ENCODE measurements around the gene SESTD1.
"Not testable (repeated sequence)": the region's sequence is repeated elsewhere in the genome, so short reads cannot be mapped to it uniquely, and the experiment has no call there.

Gene SESTD1

DNA sequence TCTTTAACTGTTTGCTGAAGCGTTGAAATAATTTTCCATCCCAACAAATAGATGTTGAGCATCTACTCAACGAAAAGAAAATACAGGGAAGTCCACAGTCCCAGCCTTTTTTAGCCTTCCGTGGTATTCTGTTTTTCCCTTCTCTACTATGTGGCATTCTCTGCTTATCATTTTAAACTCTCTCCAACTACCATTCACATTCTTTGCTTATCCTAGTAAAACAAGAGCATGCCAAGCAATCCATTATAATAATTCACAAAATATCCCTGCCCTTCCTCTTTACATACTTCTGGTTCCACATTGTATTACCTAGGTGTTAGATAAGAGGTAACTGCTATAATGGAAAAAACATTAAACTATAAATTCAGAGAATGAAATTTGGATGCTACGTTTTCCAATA, 1.6 kb upstream of the SESTD1 start:
- no peak for DNase-seq

DNA sequence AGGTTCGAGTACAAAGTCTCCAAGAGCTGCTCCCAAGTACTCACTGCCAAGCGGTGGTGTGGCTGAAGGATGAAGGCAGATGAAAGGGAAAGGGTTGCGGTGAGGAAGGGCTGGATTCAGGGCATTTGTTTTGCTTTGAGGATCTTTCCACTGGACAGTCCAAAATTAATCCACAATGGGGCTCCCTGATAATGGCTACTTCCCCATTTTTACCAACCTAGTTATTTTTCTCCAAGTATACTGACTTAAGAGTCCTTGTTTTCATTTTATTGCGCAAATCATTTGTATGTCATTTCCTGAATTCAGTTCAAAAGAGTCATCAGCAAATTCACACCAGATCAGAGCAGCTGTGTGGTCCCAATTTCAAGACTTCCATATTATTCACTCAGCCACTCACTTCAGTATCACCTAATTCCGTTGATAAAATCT, 464 bp upstream of the SESTD1 start:
- no peak for DNase-seq

DNA sequence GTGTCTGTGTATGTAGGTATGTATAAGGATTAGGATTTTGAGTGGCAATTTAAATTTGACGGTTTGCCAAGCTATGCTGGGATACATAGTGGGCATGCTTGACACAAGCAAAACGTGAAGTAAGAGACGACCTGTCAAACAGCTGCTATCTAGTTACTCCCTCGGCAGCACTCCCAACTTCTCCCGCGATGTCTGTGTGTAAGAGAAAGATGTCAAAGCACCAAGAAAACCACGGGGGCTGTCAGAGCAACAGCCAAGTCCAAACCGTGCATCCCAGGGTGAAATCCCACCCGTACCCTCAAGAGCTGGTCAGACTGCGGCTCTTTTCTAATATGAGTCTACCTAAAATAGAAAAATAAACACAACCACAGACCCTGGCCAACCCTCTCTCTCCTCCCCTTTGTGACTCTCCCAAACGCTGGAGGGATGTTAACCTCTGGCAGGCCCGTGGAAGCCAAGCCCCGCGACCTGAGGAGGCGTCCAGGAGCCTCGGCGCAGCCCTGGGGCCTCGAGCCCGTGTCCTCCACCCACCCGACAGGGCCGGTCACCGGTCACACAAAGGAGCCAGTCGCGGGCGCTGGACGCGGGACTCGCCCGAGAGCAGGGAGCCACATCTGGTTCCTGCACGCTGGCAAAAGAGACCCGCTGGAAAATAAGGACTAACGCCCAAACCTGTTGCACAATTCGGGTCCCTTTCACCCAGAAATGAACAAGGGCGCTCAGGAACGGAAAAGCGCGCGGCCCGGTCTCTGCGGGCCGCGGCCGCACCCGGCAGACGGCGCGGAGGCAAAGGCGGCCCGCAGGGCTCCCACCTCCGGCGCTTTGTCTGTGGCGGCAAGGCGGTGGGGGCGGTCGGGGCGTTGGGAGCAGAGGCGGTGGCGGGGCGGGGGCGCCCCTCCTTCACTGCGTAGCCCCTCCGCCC, 925 bp downstream of the SESTD1 start:
- DNase-seq, result peak; percentile 10

DNA sequence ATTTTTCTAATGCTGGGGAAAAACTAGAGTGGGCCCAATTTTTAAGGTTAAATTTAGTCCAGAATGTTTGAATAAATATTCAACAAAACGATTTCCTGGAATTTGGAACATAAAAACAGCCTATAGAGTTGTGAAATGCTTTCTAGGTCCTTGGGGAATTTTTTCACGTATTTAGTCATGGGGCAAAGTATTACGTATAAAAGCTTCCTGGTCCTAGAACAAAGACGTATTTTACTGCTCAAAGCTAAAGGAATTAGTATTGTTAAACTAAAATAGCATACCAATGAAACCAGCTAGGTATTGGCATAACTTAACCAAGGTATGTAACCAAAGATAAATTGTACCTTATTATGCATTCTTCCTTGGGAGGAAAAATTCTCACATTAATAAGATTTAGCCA, 1.6 kb downstream of the SESTD1 start:
- no peak for DNase-seq

DNA sequence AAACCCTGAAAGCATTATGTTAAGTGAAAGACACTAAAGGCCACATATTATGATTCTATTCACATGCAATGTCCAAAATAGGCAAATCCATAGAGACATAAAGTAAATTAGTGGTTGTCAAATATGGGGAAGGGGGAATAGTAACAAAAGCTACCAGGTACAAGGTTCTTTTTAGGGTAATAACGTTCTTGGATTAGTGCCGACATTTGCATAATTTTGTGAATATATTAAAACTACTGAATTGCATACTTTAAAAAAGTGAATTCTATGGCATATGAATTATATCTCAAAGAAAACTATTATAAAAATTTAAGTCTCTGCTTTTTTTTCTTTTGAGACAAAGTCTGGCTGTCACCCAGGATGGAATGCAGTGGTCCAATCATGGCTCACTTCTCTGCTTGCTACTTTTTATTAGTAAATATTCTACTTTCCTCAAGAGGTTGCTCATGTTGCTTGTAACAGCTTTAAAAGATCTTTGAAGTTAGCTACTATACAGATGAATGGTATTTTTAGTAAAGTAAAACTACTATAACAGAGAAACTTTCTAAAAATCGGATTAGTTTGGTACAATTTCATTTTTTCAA, 2.5 kb downstream of the SESTD1 start:
- no peak for DNase-seq

DNA sequence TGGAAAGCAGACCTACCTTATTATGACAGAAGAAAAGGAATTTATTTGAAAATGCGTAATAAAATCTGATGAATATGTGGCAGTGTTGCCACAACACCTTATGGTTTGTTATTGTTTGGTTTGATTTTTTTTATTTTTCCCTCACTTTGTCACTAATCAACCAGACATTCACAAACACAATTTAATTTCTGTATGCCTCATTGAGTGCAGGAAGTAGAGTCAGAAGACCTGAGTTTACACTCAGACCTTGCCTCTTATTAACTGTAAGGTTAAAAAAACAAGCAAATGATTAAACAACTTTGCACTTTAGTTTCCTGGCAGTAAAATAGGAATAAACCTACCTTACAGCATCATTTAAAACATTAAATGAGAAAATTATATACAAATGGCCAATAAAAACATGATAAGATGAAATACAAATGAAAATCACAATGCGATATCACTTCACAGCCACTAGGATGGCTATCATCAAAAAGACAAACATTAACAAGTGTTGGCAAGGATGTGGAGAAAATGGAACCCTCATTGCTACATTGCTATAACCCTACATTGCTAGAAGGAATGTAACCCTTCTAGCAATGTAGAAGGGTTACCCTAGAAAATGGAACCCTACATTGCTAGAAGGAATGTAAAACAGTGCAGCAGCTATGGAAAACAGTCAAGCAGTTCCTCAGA, 3.3 kb downstream of the SESTD1 start:
- DNase-seq, result no peak

DNA sequence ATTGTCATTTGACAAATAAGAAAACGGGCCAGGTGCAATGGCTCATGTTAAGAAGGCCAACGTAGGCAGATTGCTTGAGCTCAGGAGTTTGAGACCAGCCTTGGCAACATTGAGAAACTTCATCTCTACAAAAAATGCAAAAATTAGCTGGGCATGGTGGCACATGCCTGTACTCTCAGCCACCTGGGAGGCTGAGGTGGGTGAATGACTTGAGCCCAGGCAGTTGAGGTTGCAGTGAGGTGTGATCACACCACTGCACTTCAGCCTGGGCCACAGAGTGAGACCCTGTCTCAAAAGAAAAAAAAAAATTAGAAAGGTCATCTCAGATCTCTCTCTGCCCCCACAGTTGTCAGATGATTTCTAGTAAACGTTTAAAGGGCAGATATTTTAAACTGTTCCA, 4.4 kb downstream of the SESTD1 start:
- DNase-seq, result no peak

DNA sequence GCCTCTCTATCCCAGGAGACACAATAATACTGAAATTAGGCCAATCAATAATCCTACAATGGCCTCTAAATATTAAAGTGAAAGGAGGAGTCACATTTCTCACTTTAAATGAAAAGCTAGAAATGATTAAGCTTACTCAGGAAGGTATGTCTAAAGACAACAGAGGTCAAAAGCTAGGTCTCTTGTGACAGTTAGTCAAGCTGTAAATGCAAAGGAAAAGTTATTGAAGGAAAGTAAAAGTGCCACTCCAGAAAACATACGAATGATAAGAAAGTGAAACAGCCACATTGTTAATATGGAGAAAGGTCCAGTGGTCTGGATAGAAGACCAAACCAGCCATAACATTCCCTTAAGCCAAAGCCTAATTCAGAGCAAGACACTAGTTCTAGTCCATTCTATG, 9.5 kb downstream of the SESTD1 start:
- DNase-seq, result no peak

DNA sequence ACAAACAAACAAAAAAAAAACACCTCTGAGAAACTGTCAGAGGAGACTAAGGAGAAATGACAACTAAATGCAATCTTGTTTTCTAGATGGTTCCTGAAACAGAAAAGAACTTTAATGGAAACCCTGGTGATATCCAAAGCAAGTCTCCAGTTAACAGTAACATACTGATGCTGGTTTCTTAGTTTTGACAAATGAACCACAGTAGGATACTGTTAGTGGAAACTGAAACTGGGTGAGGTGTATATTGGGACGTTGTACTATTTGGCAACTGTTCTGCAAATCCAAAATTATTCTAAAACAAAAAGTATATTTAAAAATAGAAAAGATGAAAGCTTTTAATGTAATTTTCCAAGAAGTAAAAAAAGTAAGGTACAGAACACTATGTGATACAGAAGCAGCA, 11.4 kb downstream of the SESTD1 start:
- DNase-seq, result no peak

DNA sequence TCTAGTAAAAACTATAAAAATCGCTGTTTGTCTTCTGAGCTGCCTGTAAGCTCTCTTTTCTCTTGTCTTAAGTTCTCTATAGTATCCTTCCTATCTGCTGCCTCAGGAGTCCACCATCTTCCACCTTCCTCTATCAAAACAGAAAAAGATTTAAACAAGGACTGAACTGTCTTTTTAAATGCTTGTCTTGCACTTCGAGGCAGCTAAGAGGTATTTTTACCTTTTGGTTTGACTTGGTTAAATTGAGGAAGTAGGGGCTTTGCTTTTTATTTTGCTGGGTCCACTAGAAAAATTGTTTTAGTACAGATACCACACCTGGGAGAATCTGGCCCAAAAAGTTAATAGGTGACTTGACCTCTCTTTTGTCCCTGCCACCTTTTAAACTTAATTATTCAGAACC, 12.2 kb downstream of the SESTD1 start:
- no peak for DNase-seq

DNA sequence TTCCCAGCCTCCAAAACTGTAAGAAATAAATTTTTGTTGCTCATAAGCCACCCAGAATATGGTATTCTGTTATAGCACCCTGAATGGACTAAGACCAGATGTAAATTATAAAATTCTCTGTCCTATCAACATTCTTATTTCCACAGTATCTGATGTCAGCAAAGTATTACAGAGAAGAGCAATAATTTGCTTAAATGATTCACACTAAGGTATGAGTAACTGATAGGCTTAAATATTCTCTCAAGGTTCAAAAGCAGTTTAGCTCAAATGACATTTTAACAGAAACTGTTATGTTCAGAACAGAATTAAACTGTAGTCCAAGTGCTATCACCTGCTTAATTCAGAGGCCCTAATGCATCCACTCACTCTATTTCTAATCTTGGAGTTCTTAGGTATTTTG, 12.8 kb downstream of the SESTD1 start:
- no peak for DNase-seq

DNA sequence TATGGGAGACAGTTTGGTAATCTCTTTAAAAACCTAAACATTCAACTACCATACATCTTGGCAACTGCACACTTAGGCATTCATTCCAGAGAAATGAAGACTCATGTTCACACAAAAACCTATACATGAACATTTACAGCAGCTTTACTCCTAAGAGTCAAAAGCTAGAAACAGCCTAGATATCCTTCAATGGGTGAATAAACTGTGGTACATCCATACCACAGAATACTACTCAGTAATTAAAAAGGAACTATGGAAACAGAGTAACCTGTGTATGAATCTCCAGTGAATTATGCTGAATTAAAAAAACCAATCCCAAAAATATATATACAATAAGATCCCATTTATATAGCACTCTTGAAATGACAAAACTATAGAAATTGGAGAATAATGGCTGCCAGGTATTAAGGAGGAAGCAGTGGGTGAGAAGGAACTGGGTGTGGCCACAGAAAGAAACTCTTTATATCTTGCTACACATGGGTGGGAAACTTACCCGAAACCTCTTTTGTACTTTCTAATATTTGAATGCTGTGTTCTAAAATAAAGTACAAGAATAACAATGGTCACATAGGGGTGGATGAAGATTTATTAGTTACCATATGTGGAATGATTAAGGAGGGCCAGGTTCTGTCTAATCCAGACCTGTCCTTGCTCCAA, 13.7 kb downstream of the SESTD1 start:
- no peak for DNase-seq

DNA sequence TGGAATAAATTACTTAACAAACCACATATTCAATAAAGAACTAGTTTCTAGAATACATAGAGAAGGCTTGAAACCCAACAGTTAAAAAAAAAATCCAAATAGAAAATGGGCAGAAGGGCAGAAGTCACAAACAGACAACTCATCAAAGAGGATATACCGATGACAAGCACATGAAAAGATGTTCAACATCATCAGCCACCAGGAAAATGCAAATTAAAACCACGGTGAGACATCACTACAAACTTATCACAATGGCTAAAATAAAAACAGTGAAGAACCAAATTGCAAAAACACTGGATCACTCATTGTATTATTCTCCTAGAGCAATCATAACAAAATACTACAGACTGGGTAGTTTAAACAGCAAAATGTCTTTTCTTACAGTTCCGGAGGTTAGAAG, 14.5 kb downstream of the SESTD1 start:
- no peak for DNase-seq

DNA sequence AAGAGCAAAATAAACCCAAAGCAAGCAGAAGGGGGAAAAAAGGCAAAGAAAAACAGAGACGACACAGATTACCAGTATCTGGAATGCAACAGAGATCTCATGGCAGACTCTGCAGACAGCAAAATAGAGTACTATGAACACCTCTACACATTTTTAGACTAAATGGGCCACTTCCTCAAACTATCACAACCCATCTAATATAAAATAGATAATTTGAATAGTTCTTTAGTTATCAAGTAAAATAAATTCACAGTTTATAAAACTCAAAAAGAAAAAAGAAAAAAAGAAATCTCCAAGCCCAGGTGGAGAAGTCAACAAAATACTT, 16.6 kb downstream of the SESTD1 start:
- no peak for DNase-seq

DNA sequence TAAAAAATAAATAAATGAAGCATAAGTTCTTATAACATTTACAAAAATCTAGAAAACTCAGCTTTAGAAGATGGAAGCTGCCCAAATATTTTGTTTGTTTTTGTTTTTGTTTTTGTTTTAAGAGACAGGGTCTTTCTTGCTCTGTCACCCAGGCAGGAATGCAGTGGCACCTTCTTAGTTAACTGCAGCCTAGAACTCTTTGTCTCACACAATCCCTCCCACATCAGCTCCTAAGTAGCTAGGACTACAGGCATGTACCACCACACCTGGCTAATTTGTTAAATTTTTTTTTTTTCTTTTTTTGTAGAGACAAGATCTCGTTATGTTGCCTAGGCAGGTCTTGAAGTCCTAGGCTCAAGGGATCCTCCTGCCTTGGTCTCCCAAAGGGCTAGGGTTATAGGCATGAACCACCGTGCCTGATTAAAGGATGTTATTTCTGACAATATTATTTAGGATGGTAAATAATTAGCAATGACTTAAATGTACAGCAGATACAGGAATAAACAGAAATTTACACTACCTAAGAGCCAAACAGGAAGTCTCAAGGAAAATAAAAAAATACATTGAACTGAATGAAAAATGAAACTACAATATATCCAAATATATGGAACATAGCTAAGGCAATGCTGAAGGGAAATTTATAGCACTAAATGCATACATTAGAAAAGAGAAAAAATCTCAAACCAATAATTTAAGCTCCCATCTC, 17.2 kb downstream of the SESTD1 start:
- no peak for DNase-seq

DNA sequence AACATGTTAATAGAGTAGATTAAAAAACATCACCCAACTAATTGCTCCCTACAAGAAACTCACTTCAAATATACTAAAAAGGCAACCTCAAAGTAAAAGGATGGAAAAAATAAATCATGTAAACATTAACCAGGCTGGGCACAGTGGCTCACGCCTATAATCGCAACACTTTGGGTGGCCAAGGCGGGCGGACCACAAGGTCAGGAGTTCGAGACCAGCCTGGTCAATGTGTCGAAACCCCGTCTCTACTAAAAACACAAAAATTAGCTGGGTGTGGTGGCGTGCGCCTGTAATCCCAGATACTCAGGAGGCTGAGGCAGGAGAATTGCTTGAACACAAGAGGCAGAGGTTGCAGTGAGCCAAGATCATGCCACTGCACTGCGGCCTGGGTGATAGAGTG, 18.8 kb downstream of the SESTD1 start:
- not testable (repeated sequence) for DNase-seq

DNA sequence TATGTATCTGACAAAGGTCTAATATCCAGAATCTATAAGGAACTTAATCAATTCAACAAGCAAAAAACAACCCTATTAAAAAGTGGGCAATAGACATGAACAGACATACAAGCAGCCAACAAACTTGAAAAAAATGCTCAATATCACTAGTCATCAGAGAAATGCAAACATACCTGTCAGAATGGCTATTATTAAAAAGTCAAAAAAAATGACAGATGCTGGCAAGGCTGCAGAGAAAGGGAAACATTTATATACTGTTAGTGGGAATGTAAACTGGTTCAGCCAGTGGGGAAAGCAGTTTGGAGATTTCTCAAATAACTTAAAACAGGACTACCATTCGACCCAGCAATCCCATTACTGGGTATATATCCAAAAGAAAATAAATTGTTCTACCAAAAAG, 21.6 kb downstream of the SESTD1 start:
- no peak for DNase-seq

DNA sequence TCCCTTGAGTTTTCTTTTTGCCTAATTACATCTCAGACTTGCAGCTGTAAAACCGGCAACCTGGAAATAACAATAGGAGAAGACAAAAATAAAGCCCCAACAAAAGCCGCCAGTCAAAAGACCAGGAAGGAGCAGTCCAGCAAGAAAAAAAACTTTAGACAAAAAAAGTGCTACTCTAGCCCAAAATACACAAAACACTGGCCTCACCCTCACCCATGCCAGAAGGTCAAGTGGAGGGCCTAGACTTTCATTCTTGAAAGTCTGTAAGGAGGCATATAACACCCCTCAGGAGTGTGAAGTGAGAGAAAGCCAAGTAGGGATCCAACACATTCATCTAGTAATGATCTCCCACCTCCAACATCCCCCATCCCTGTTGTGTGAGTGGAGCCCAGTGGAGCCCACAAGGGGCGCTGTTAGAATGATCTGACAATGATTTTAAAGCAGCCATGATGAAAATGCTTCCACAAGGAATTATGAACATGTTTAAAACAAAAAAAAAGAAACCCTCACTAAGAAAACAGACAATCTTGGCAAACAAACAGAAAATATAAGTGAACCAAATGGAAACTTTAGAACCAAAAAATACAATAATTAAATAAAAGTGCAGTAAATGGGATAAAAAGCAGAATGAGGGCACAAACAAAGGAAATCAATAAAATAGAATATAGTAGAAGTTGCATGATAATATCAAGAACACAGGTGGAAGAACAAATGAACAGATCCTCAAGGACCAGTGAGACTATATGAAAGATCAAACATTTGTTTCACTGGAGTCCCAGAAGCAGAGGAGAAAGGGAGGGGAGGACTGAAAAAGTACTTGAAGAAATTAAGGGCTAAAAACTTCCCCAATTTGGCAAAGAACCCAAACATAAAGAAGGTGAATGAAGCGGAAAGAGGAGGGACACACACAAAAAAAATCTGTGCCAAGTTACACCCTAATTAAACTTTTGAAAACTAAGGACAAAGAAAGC, 23.9 kb downstream of the SESTD1 start:
- no peak for DNase-seq

DNA sequence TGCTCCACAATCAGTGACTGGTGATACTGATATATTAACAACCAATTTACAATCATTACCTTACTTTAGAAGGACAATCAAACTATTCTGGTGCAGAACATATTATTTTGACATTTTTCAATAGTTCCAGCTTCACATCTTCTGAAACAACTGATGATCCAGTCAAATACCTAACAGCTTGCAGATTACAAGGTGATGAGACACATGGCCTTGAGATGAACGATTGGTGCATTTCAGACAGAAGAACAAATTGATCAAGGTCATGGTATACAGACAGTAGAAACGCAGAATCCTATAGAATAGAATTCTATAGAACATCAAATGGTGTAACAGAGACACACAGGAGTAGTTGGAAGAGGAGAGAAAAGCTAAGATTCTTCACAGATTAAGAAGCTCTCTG, 24.8 kb downstream of the SESTD1 start:
- no peak for DNase-seq

DNA sequence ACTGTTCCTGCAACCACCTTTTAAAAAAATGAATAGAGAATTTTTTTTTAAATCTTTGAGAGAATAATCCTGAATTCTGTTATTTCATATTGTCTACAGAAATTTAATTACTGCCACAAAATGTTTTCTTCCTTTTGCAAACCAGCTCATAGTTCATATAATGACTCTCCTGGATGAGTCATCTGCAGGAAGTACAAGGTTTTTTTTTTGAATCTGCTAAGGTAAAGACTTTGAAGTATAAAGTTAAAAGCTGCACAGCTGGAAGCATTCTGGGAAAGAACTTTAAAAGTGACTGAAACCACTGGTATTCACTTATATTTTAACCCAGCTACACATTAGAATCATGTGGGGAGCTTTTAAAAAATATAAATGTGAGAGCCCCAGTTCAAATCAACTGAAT, 25.4 kb downstream of the SESTD1 start:
- no peak for DNase-seq

DNA sequence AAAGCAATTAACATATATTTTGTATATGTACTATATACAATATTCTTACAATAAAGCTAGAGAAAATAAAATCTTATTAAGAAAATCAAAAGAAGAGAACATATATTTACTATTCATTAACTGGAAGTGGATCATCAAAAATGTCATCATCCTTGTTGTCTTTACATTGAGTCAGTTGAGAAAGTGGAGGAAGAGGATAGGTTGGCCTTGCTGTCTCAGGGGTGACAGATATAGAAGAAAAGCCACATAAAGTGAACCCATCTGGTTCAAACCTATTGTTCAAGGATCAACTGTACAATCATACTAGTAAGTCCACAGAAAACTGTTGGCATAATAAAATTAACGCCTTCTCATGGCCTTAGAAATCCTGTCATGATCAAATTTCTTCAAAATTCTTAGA, 26.6 kb downstream of the SESTD1 start:
- DNase-seq, result no peak

Measured in NCI-H1048 (cell line).